Stimulated activated CD4-positive, alpha-beta T cell treated with anti-CD3 and anti-CD28 coated beads, Interleukin-4, amount 100 ng/mL, for 1 hour (primary cell): ENCODE measurements around the gene PLA2G12B.

Experiments
- DNase-seq: peaks from one replicate; pipeline ENCODE4 v3.0.0-alpha.2; 2020

The PLA2G12B gene

GRCh38 chr10:72888151-72888638, 66.4 kb downstream of the PLA2G12B start:
- DNase-seq: no peak

GRCh38 chr10:72887043-72887442, 67.6 kb downstream of the PLA2G12B start:
- DNase-seq: no peak

GRCh38 chr10:72886621-72887020, 68.0 kb downstream of the PLA2G12B start:
- DNase-seq: no peak

GRCh38 chr10:72885953-72886352, 68.7 kb downstream of the PLA2G12B start:
- DNase-seq: no peak
